NCI-H774 (cell line): ENCODE results near the gene AKT2.

Source experiments
- DNase-seq: peaks from one replicate; lab custom pipeline; 2025; lab: John Stamatoyannopoulos, UW

Gene AKT2

GRCh38 chr19:40300668-40301067, 15.5 kb upstream of the AKT2 start:
- DNase-seq: no peak

- DNase-seq: no peak
These were observed 12.9 kb upstream of the AKT2 start for GRCh38 chr19:40298026-40298425.

- DNase-seq: no peak
These were observed 9.4 kb upstream of the AKT2 start for GRCh38 chr19:40294560-40294959.

- DNase-seq: no peak
These were observed 1.9 kb upstream of the AKT2 start for GRCh38 chr19:40286971-40287421.

GRCh38 chr19:40286235-40286970, 1.3 kb upstream of the AKT2 start:
- no peak for DNase-seq

GRCh38 chr19:40285353-40286234, 449 bp upstream of the AKT2 start:
- peak; percentile 99 for DNase-seq

GRCh38 chr19:40284251-40284500, 969 bp downstream of the AKT2 start:
- DNase-seq: no peak

- DNase-seq: no peak
These were observed 1.5 kb downstream of the AKT2 start for GRCh38 chr19:40283414-40284250.

- no peak for DNase-seq
These were observed 2.2 kb downstream of the AKT2 start for GRCh38 chr19:40282920-40283319.

- no peak for DNase-seq
These were observed 3.0 kb downstream of the AKT2 start for GRCh38 chr19:40282209-40282580.

GRCh38 chr19:40281381-40282208, 3.5 kb downstream of the AKT2 start:
- no peak for DNase-seq

GRCh38 chr19:40280608-40281221, 4.4 kb downstream of the AKT2 start:
- no peak for DNase-seq

GRCh38 chr19:40279761-40280607, 5.2 kb downstream of the AKT2 start:
- DNase-seq: no peak

GRCh38 chr19:40279120-40279551, 6.0 kb downstream of the AKT2 start:
- DNase-seq: no peak

GRCh38 chr19:40278361-40279035, 6.6 kb downstream of the AKT2 start:
- no peak for DNase-seq

GRCh38 chr19:40277356-40278059, 7.6 kb downstream of the AKT2 start:
- DNase-seq: no peak

- no peak for DNase-seq
These were observed 10.3 kb downstream of the AKT2 start for GRCh38 chr19:40274585-40275544.
